ENCODE measurements around the gene DHPS. TPM values are rescaled to one million over a fixed set of nuclear protein-coding genes. Genes with fewer than 3 reads are reported as not detected.

DHPS gene
- total RNA-seq, 2 experiments from 2014 or later: 113 TPM

DNA sequence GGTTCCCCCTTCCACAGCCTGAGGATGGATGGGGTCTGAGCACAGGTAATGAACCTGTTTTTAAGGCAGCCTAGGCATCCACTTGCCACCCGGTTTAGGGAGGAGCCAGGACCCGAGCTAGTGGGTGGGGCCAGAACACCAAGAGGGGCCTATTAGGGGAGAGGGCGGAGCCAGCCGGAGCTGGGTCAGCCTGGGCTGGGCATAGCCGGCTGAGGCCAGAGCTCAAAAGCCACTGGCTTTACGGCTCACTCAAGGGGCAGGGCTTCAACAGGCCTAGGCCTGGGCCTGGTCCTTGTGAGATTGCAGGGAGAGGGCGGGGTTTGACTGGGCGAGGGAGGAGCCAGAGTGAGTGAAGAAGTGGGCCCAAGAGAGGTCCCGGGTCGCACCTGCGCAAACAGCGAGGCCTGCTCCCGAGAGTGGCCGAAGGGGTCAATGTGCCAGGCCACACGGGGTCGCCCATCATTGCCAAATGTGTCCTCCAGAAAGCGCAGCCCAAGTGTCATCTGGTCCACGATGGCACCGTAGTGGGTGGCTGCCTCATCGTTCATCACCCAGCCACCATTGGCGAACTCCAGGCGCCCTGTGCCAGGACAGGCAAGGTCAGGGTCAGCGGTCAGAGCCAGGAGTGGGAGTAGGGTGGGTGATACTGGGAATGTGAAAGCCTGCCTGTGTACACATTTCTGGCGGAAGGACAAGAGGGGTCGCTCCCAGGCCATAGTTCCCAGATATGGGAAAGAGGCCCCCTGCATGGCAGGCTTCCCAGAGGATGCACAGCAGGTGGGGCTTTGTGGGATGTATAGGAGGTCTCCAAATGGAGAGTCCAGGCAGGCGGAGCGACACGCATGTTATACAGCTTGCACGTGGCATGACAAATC, 17.0 kb downstream of the DHPS start:
- TF ChIP-seq, protein P1, sequence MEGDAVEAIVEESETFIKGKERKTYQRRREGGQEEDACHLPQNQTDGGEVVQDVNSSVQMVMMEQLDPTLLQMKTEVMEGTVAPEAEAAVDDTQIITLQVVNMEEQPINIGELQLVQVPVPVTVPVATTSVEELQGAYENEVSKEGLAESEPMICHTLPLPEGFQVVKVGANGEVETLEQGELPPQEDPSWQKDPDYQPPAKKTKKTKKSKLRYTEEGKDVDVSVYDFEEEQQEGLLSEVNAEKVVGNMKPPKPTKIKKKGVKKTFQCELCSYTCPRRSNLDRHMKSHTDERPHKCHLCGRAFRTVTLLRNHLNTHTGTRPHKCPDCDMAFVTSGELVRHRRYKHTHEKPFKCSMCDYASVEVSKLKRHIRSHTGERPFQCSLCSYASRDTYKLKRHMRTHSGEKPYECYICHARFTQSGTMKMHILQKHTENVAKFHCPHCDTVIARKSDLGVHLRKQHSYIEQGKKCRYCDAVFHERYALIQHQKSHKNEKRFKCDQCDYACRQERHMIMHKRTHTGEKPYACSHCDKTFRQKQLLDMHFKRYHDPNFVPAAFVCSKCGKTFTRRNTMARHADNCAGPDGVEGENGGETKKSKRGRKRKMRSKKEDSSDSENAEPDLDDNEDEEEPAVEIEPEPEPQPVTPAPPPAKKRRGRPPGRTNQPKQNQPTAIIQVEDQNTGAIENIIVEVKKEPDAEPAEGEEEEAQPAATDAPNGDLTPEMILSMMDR (IDR thresholded peaks at IDR 0.05): no peak
- H3K27me3 Mint-ChIP-seq: no peaks in the 10 kb centered on the region
- no peak for ATAC-seq
- peaks cover 30% of the 10 kb centered on the region for H3K4me1 Mint-ChIP-seq (ENCODE audit: low read depth)
- peak; percentile 45 for DNase-seq
- H3K4me3 Mint-ChIP-seq: peak overlapping the region; percentile 99
- H3K27ac Mint-ChIP-seq: peak overlapping the region; percentile 95
- H3K9me3 Mint-ChIP-seq: no peaks in the 10 kb centered on the region
- ChIA-PET CTCF (interaction anchor here (3.1 kb wide), 1 partner anchor 25 kb away, joined by 11 read pairs; no protein-coding TSS in a partner anchor), POLR2A (interaction anchor here (1.0 kb wide), 1 partner anchor 170 kb away, joined by 3 read pairs; no protein-coding TSS in a partner anchor)
- peaks cover 62% of the 10 kb centered on the region for H3K36me3 Mint-ChIP-seq (ENCODE audit: low read depth)
- intact Hi-C loops (cut with micrococcal nuclease): loop anchor here (5.0 to 10.0 kb wide), 2 partner anchors 50 to 102 kb away; partner anchors contain the start of genes ZNF490 and ZNF791

DNA sequence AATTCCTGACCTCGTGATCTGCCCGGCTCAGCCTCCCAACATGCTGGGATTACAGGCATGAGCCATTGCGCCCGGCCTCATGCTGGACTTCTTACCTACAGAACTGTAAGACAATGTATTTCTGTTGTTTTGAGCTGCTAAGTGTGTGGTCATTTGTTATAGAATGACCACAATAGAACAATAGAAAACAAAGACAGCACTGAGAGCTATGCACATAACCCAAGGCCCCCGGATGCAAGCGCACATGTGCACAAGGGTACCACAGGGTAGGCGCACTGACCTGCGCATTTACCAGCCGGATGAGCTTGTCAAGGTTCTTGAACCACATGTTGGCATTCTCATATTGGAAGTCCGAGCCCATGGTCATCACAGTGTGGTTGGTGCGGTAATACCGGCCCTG, 20.7 kb downstream of the DHPS start:
- DNase-seq: no peak
- POLR2A ChIA-PET: interaction anchor here (0.7 kb wide), 1 partner anchor 19 kb away, joined by 3 read pairs; no protein-coding TSS in a partner anchor
- H3K4me3 Mint-ChIP-seq: no peak overlapping the region
- peaks cover 12% of the 10 kb centered on the region for H3K4me1 Mint-ChIP-seq (ENCODE audit: low read depth)
- TF ChIP-seq, protein P1 (IDR thresholded peaks at IDR 0.05): no peak
- H3K36me3 Mint-ChIP-seq (ENCODE audit: low read depth): peaks cover 73% of the 10 kb centered on the region
- ATAC-seq: no peak
- H3K9me3 Mint-ChIP-seq: no peaks in the 10 kb centered on the region
- CTCF ChIA-PET: interaction anchor here (0.6 to 1.4 kb wide), 4 partner anchors 11 to 97 kb away, joined by 3 to 6 read pairs (median 3); no protein-coding TSS in a partner anchor
- no peak overlapping the region for H3K27ac Mint-ChIP-seq
- intact Hi-C loops (cut with micrococcal nuclease): loop anchor here (10.0 kb wide), 1 partner anchor 46 kb away; the partner anchor contains the start of genes ZNF490 and ZNF791
- H3K27me3 Mint-ChIP-seq: no peaks in the 10 kb centered on the region

DNA sequence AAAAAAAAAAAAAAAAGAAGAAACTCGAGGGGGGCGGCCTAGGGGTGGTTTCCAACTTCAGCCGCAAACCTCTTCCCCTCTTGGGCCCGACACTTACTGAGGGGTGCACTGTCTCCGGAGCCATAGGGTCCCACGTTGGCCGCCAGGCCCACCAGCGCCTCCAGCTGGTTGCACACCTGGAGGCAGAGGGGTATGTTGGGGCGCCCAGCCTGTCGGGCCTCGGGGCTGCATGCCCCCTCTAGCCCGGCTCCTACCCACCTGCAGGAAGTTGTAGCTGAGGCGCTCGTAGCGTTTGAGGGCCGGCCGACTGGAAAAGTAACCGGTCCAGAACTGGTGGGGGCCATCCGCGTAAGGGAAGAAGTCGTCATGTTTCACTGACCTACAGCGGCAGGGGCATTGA, 23.7 kb downstream of the DHPS start:
- DNase-seq (no peak), ATAC-seq (no peak)
- TF ChIP-seq, protein P1 (IDR thresholded peaks at IDR 0.05): no peak
- intact Hi-C loops (cut with micrococcal nuclease): no loop called here
- Mint-ChIP-seq H3K9me3 (no peaks in the 10 kb centered on the region), H3K36me3 (ENCODE audit: low read depth) (peaks cover 57% of the 10 kb centered on the region), H3K27ac (no peak overlapping the region), H3K4me1 (ENCODE audit: low read depth) (no peaks in the 10 kb centered on the region), H3K27me3 (no peaks in the 10 kb centered on the region), H3K4me3 (no peak overlapping the region)
- CTCF ChIA-PET: interaction anchor here (1.3 kb wide), 1 partner anchor 14 kb away, joined by 3 read pairs; no protein-coding TSS in a partner anchor
- POLR2A ChIA-PET: interaction anchor here (1.1 kb wide), 1 partner anchor 11 kb away, joined by 4 read pairs; no protein-coding TSS in a partner anchor

DNA sequence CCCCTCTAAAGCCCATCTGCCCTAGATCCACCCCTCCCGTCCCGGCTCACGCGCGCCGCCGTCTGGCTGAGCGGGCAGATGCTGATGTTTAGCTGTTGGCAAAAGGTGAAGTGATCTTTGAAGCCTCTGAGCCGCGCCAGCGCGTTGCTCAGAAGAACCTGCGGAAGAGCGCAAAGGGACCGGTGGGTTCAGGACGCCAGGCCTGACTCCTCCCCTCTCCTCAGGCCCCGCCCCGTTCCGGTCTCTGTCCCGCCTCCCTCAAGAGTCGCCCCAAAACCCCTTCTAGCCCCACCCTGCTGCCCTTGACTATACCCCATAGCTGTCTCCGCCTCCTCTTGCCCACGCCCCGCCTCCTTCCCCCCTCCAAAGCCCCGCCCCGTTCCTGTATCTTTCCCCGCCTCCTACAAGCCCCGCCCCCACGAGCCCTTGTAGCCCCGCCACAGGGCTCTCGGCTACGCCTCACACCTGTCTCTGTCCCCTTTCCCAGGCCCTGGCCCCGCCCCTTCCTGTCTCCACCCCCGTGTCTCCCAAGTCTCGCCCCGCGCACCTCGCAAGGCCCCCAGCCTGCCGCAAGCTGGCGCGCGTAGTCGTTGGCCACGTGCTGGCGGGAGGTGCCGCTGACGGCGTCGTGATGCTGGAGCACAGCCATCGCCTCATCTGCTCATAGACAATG, 24.6 kb downstream of the DHPS start:
- no peaks in the 10 kb centered on the region for H3K9me3 Mint-ChIP-seq
- ATAC-seq (peak; percentile 86), DNase-seq (peak; percentile 69)
- H3K36me3 Mint-ChIP-seq (ENCODE audit: low read depth): peaks cover 59% of the 10 kb centered on the region
- no peak overlapping the region for H3K27ac Mint-ChIP-seq
- no peaks in the 10 kb centered on the region for H3K27me3 Mint-ChIP-seq
- CTCF ChIA-PET: no interaction called here
- POLR2A ChIA-PET: interaction anchor here (1.1 kb wide), 1 partner anchor 17 kb away, joined by 4 read pairs; no protein-coding TSS in a partner anchor
- intact Hi-C loops (cut with micrococcal nuclease): no loop called here
- no peaks in the 10 kb centered on the region for H3K4me1 Mint-ChIP-seq (ENCODE audit: low read depth)
- H3K4me3 Mint-ChIP-seq: no peak overlapping the region
- TF ChIP-seq, protein P1 (IDR thresholded peaks at IDR 0.05): no peak
